Activated naive CD4-positive, alpha-beta T cell (primary cell): ENCODE measurements around the gene RNF223.

ENCODE experiments used
- DNase-seq, 4 experiments: peaks; one replicate each; lab custom pipeline; 2025; lab: John Stamatoyannopoulos, UW

Gene RNF223

GRCh38 chr1:1073743-1074587 lies at the start of gene RNF223:
RNF223 (minus strand) TSS chr1:1074306; CDS start chr1:1072566, 1,740 bp downstream.
- no peak for DNase-seq

GRCh38 chr1:1122981-1123480 lies 48.9 kb upstream of the RNF223 start:
- DNase-seq, result no peak

GRCh38 chr1:1122078-1122811 lies 48.1 kb upstream of the RNF223 start:
- DNase-seq, result peak; percentile 52 to 82 (median 72)

- DNase-seq, result no peak
Measured at GRCh38 chr1:1121611-1122077, 47.5 kb upstream of the RNF223 start.

- DNase-seq, result no peak
Measured at GRCh38 chr1:1120866-1121591, 46.9 kb upstream of the RNF223 start.

GRCh38 chr1:1120096-1120495 lies 46.0 kb upstream of the RNF223 start:
- no peak for DNase-seq

- DNase-seq, result no peak
Measured at GRCh38 chr1:1119272-1119890, 45.3 kb upstream of the RNF223 start.

- no peak for DNase-seq
Measured at GRCh38 chr1:1118876-1119220, 44.7 kb upstream of the RNF223 start.

GRCh38 chr1:1118011-1118875 lies 44.1 kb upstream of the RNF223 start:
- no peak for DNase-seq

- DNase-seq, result no peak
Measured at GRCh38 chr1:1117469-1117831, 43.3 kb upstream of the RNF223 start.

GRCh38 chr1:1116701-1117468 lies 42.8 kb upstream of the RNF223 start:
- DNase-seq, result peak in 1 of 4 experiments; percentile 37

GRCh38 chr1:1115786-1116700 lies 41.9 kb upstream of the RNF223 start, which contains the start of gene C1orf159:
C1orf159 (minus strand) TSS chr1:1116089; CDS start chr1:1091543, 24,546 bp downstream.
- peak; percentile 95 to 99 (median 98) for DNase-seq

- no peak for DNase-seq
Measured at GRCh38 chr1:1115136-1115785, 41.2 kb upstream of the RNF223 start.

GRCh38 chr1:1114431-1114830 lies 40.3 kb upstream of the RNF223 start:
- no peak for DNase-seq

GRCh38 chr1:1112237-1112985 lies 38.3 kb upstream of the RNF223 start:
- DNase-seq, result no peak

GRCh38 chr1:1111516-1112236 lies 37.6 kb upstream of the RNF223 start:
- DNase-seq, result no peak

- DNase-seq, result no peak
Measured at GRCh38 chr1:1110561-1110971, 36.5 kb upstream of the RNF223 start.
